ENCODE measurements around the gene SLC1A6.

Gene SLC1A6

GRCh38 chr19:14972676-14973075 lies 7.0 kb downstream of the SLC1A6 start:
- H2BK5ac ChIP-seq (ENCODE audit: low read depth, low read length, poor library complexity, severe bottlenecking) = no peak overlapping the region
- no peaks in the 10 kb centered on the region for H3K36me3 ChIP-seq (ENCODE audit: control insufficient read depth in 1 of 2, insufficient read depth in 2 of 2, low read depth in 1 of 2, low read length in 2 of 2)
- no peak overlapping the region for H2BK15ac ChIP-seq (ENCODE audit: low read depth, poor library complexity, severe bottlenecking)
- no peak overlapping the region for H3K4ac ChIP-seq (ENCODE audit: low read depth in 1 of 2, low read length in 2 of 2)
- H3K4me1 ChIP-seq (ENCODE audit: control insufficient read depth, insufficient read depth, low read depth, low read length) = no peaks in the 10 kb centered on the region
- no peak overlapping the region for H3K18ac ChIP-seq (ENCODE audit: low read depth in 1 of 2, low read length in 2 of 2)
- peaks cover 0 to 9% of the 10 kb centered on the region in 2 experiments for H3K27me3 ChIP-seq (ENCODE audit: control insufficient read depth in 1 of 2, insufficient read depth in 1 of 2, low read length in 2 of 2)
- H3K4me2 ChIP-seq (ENCODE audit: low read length, poor library complexity, severe bottlenecking) = no peak overlapping the region
- H3K23ac ChIP-seq (ENCODE audit: low read length in 2 of 2) = no peak overlapping the region
- H3K9me3 ChIP-seq (ENCODE audit: control insufficient read depth, low read length) = peaks cover 9% of the 10 kb centered on the region
- H2BK120ac ChIP-seq (ENCODE audit: low read depth, low read length) = no peak overlapping the region
- H3K27ac ChIP-seq (ENCODE audit: low read length, poor library complexity, severe bottlenecking) = no peak overlapping the region
- WGBS = 91% methylated on average over 27 of the region's 27 CpGs
- no peak overlapping the region for H3K14ac ChIP-seq (ENCODE audit: low read length in 2 of 2)
- DNase-seq = no peak
- no peaks in the 10 kb centered on the region for H3K79me1 ChIP-seq (replicated peaks; ENCODE audit: low read length, poor library complexity, severe bottlenecking)
- H4K91ac ChIP-seq (ENCODE audit: low read length) = no peak overlapping the region
- no peak overlapping the region for H4K8ac ChIP-seq (ENCODE audit: low read length)
- H2BK12ac ChIP-seq (ENCODE audit: low read length in 2 of 2) = no peak overlapping the region
- H2AK5ac ChIP-seq (ENCODE audit: low read length, severe bottlenecking) = no peak overlapping the region
- no peak overlapping the region for H3K4me3 ChIP-seq (ENCODE audit: insufficient read depth in 1 of 2, low read depth in 1 of 2, low read length in 2 of 2)
- no peak overlapping the region for H2AFZ ChIP-seq (ENCODE audit: low read depth, low read length)
- H3K9ac ChIP-seq (ENCODE audit: low read length) = no peak overlapping the region

GRCh38 chr19:14971474-14971873 lies 8.2 kb downstream of the SLC1A6 start:
- no peaks in the 10 kb centered on the region for H3K27me3 ChIP-seq (ENCODE audit: control insufficient read depth in 1 of 2, insufficient read depth in 1 of 2, low read length in 2 of 2)
- WGBS = 81% methylated on average over 7 of the region's 7 CpGs
- H3K4me3 ChIP-seq (ENCODE audit: insufficient read depth in 1 of 2, low read depth in 1 of 2, low read length in 2 of 2) = no peak overlapping the region

GRCh38 chr19:14968247-14968646 lies 11.4 kb downstream of the SLC1A6 start:
- no peak overlapping the region for H3K14ac ChIP-seq (ENCODE audit: low read length in 2 of 2)
- H3K4me3 ChIP-seq (ENCODE audit: insufficient read depth in 1 of 2, low read depth in 1 of 2, low read length in 2 of 2) = no peak overlapping the region
- H3K4me1 ChIP-seq (ENCODE audit: control insufficient read depth, insufficient read depth, low read depth, low read length) = no peaks in the 10 kb centered on the region
- H2BK5ac ChIP-seq (ENCODE audit: low read depth, low read length, poor library complexity, severe bottlenecking) = no peak overlapping the region
- no peaks in the 10 kb centered on the region for H3K27me3 ChIP-seq (ENCODE audit: control insufficient read depth in 1 of 2, insufficient read depth in 1 of 2, low read length in 2 of 2)
- H3K9ac ChIP-seq (ENCODE audit: low read length) = no peak overlapping the region
- no peak overlapping the region for H2AK5ac ChIP-seq (ENCODE audit: low read length, severe bottlenecking)
- no peak overlapping the region for H3K23ac ChIP-seq (ENCODE audit: low read length in 2 of 2)
- no peak overlapping the region for H2BK120ac ChIP-seq (ENCODE audit: low read depth, low read length)
- H3K4ac ChIP-seq (ENCODE audit: low read depth in 1 of 2, low read length in 2 of 2) = no peak overlapping the region
- H2BK15ac ChIP-seq (ENCODE audit: low read depth, poor library complexity, severe bottlenecking) = no peak overlapping the region
- no peaks in the 10 kb centered on the region for H3K36me3 ChIP-seq (ENCODE audit: control insufficient read depth in 1 of 2, insufficient read depth in 2 of 2, low read depth in 1 of 2, low read length in 2 of 2)
- no peak for DNase-seq
- no peak overlapping the region for H2BK12ac ChIP-seq (ENCODE audit: low read length in 2 of 2)
- H3K18ac ChIP-seq (ENCODE audit: low read depth in 1 of 2, low read length in 2 of 2) = no peak overlapping the region
- 92% methylated on average over 14 of the region's 14 CpGs for WGBS
- H3K4me2 ChIP-seq (ENCODE audit: low read length, poor library complexity, severe bottlenecking) = no peak overlapping the region
- peaks cover 5% of the 10 kb centered on the region for H3K9me3 ChIP-seq (ENCODE audit: control insufficient read depth, low read length)
- H3K27ac ChIP-seq (ENCODE audit: low read length, poor library complexity, severe bottlenecking) = no peak overlapping the region
- no peak overlapping the region for H4K8ac ChIP-seq (ENCODE audit: low read length)
- no peaks in the 10 kb centered on the region for H3K79me1 ChIP-seq (replicated peaks; ENCODE audit: low read length, poor library complexity, severe bottlenecking)
- H2AFZ ChIP-seq (ENCODE audit: low read depth, low read length) = no peak overlapping the region
- no peak overlapping the region for H4K91ac ChIP-seq (ENCODE audit: low read length)

More at GRCh38 chr19:14971474-14971873, 8.2 kb downstream of the SLC1A6 start:
- Histone ChIP-seq H3K4ac (ENCODE audit: low read depth in 1 of 2, low read length in 2 of 2) (no peak overlapping the region), H4K8ac (ENCODE audit: low read length) (no peak overlapping the region), H3K18ac (ENCODE audit: low read depth in 1 of 2, low read length in 2 of 2) (no peak overlapping the region), H3K9ac (ENCODE audit: low read length) (no peak overlapping the region), H3K79me1 (replicated peaks; ENCODE audit: low read length, poor library complexity, severe bottlenecking) (no peaks in the 10 kb centered on the region), H3K14ac (ENCODE audit: low read length in 2 of 2) (no peak overlapping the region), H3K23ac (ENCODE audit: low read length in 2 of 2) (no peak overlapping the region), H2AFZ (ENCODE audit: low read depth, low read length) (no peak overlapping the region), H3K36me3 (ENCODE audit: control insufficient read depth in 1 of 2, insufficient read depth in 2 of 2, low read depth in 1 of 2, low read length in 2 of 2) (no peaks in the 10 kb centered on the region), H3K4me1 (ENCODE audit: control insufficient read depth, insufficient read depth, low read depth, low read length) (no peaks in the 10 kb centered on the region), H2BK15ac (ENCODE audit: low read depth, poor library complexity, severe bottlenecking) (no peak overlapping the region), H2BK120ac (ENCODE audit: low read depth, low read length) (no peak overlapping the region), H3K9me3 (ENCODE audit: control insufficient read depth, low read length) (peaks cover 5% of the 10 kb centered on the region), H2BK5ac (ENCODE audit: low read depth, low read length, poor library complexity, severe bottlenecking) (no peak overlapping the region), H3K27ac (ENCODE audit: low read length, poor library complexity, severe bottlenecking) (no peak overlapping the region), H4K91ac (ENCODE audit: low read length) (no peak overlapping the region), H2AK5ac (ENCODE audit: low read length, severe bottlenecking) (no peak overlapping the region), H3K4me2 (ENCODE audit: low read length, poor library complexity, severe bottlenecking) (no peak overlapping the region), H2BK12ac (ENCODE audit: low read length in 2 of 2) (no peak overlapping the region)
- no peak for DNase-seq

- DNase-seq = no peak
- Histone ChIP-seq H3K27ac (ENCODE audit: low read length, poor library complexity, severe bottlenecking) (no peak overlapping the region), H3K9me3 (ENCODE audit: control insufficient read depth, low read length) (peaks cover 38% of the 10 kb centered on the region), H3K27me3 (ENCODE audit: control insufficient read depth in 1 of 2, insufficient read depth in 1 of 2, low read length in 2 of 2) (no peaks in the 10 kb centered on the region), H2BK15ac (ENCODE audit: low read depth, poor library complexity, severe bottlenecking) (no peak overlapping the region), H2BK12ac (ENCODE audit: low read length in 2 of 2) (no peak overlapping the region), H4K8ac (ENCODE audit: low read length) (no peak overlapping the region), H4K91ac (ENCODE audit: low read length) (no peak overlapping the region), H2BK120ac (ENCODE audit: low read depth, low read length) (no peak overlapping the region), H3K18ac (ENCODE audit: low read depth in 1 of 2, low read length in 2 of 2) (no peak overlapping the region), H3K79me1 (replicated peaks; ENCODE audit: low read length, poor library complexity, severe bottlenecking) (no peaks in the 10 kb centered on the region), H3K4me3 (ENCODE audit: insufficient read depth in 1 of 2, low read depth in 1 of 2, low read length in 2 of 2) (no peak overlapping the region), H3K14ac (ENCODE audit: low read length in 2 of 2) (no peak overlapping the region), H2AFZ (ENCODE audit: low read depth, low read length) (no peak overlapping the region), H3K23ac (ENCODE audit: low read length in 2 of 2) (no peak overlapping the region), H2AK5ac (ENCODE audit: low read length, severe bottlenecking) (no peak overlapping the region), H2BK5ac (ENCODE audit: low read depth, low read length, poor library complexity, severe bottlenecking) (no peak overlapping the region), H3K9ac (ENCODE audit: low read length) (no peak overlapping the region), H3K4ac (ENCODE audit: low read depth in 1 of 2, low read length in 2 of 2) (no peak overlapping the region), H3K4me2 (ENCODE audit: low read length, poor library complexity, severe bottlenecking) (no peak overlapping the region), H3K4me1 (ENCODE audit: control insufficient read depth, insufficient read depth, low read depth, low read length) (no peaks in the 10 kb centered on the region), H3K36me3 (ENCODE audit: control insufficient read depth in 1 of 2, insufficient read depth in 2 of 2, low read depth in 1 of 2, low read length in 2 of 2) (no peaks in the 10 kb centered on the region)
- 81% methylated on average over 22 of the region's 24 CpGs for WGBS
Measured at GRCh38 chr19:14961956-14962685, 17.5 kb downstream of the SLC1A6 start.
